ENCODE measurements around the gene RFNG. TPM values are rescaled to one million over a fixed set of nuclear protein-coding genes. Genes with fewer than 3 reads are reported as not detected.

Gene RFNG
- total RNA-seq, 6 experiments from 2014 or later: 29.9 to 53.3 (median 43.7) TPM

GRCh38 chr17:82037092-82037888, 14.3 kb downstream of the RFNG start, which contains the start of gene DCXR:
TSS of gene DCXR (minus strand) at chr17:82037697. CDS start at chr17:82037682, 15 bp downstream.
- DNase-seq (peak; percentile 98 to 99 (median 99)), ATAC-seq (peak; percentile 78 to 88 (median 81))
- Histone ChIP-seq H3K9me3 (no peaks in the 10 kb centered on the region), H3K27ac (peak within 1 kb of the TSS; percentile 84 to 89 (median 89)), H3K4me3 (peak within 1 kb of the TSS; percentile 68 to 97 (median 81)), H3K4me1 (peaks cover 0 to 48% (median 16%) of the 10 kb centered on the region in 4 donors), H3K27me3 (no peaks in the 10 kb centered on the region), H3K36me3 (peaks cover 0 to 16% (median 0%) of the 10 kb centered on the region in 4 donors)
- WGBS (ENCODE audit: insufficient coverage, low coverage, low lambda C conversion rate, missing lambda C conversion rate): under 1% methylated on average over 38 of the region's 92 CpGs
- intact Hi-C loops (cut with DNase I): loop anchor here (10.0 kb wide), 2 partner anchors 48 to 58 kb away; partner anchors contain the start of gene FASN (in 1 of the 2)
- peak; percentile 66 to 92 (median 79) for TF ChIP-seq CTCF (IDR thresholded peaks at IDR 0.05)
- peak; percentile 99 for TF ChIP-seq POLR2A (IDR thresholded peaks at IDR 0.05)

GRCh38 chr17:82036634-82037091, 14.9 kb downstream of the RFNG start:
- no CpG with 5 or more reads among the region's 23 CpGs for WGBS (ENCODE audit: insufficient coverage, low coverage, low lambda C conversion rate, missing lambda C conversion rate)
- Histone ChIP-seq H3K4me3 (peak overlapping the region; percentile 68 to 97 (median 81)), H3K36me3 (peaks cover 0 to 16% (median 0%) of the 10 kb centered on the region in 4 donors), H3K27me3 (no peaks in the 10 kb centered on the region), H3K4me1 (peaks cover 0 to 52% (median 18%) of the 10 kb centered on the region in 4 donors), H3K27ac (peak overlapping the region; percentile 84 to 89 (median 89)), H3K9me3 (no peaks in the 10 kb centered on the region)
- ATAC-seq (no peak), DNase-seq (no peak)
- TF ChIP-seq POLR2A (IDR thresholded peaks at IDR 0.05) (no peak), CTCF (IDR thresholded peaks at IDR 0.05) (no peak)
- intact Hi-C loops (cut with DNase I): loop anchor here (10.0 kb wide), 2 partner anchors 48 to 58 kb away; partner anchors contain the start of gene FASN (in 1 of the 2)

GRCh38 chr17:82035956-82036633, 15.5 kb downstream of the RFNG start:
- WGBS (ENCODE audit: insufficient coverage, low coverage, low lambda C conversion rate, missing lambda C conversion rate): 42% methylated on average over 6 of the region's 20 CpGs
- Histone ChIP-seq H3K9me3 (no peaks in the 10 kb centered on the region), H3K27me3 (no peaks in the 10 kb centered on the region), H3K27ac (peak overlapping the region in 1 of 3 donors; percentile 89), H3K4me1 (peaks cover 0 to 50% (median 15%) of the 10 kb centered on the region in 4 donors), H3K36me3 (peaks cover 0 to 16% (median 0%) of the 10 kb centered on the region in 4 donors), H3K4me3 (peak overlapping the region; percentile 68 to 97 (median 81))
- DNase-seq: peak in 1 of 3 donors; percentile 67
- peak in 1 of 4 donors; percentile 3 for ATAC-seq
- no peak for TF ChIP-seq CTCF (IDR thresholded peaks at IDR 0.05)
- no peak for TF ChIP-seq POLR2A (IDR thresholded peaks at IDR 0.05)
- intact Hi-C loops (cut with DNase I): loop anchor here (10.0 kb wide), 2 partner anchors 49 to 59 kb away; partner anchors contain the start of gene FASN (in 1 of the 2)

GRCh38 chr17:82035488-82035887, 16.1 kb downstream of the RFNG start:
- Histone ChIP-seq H3K4me3 (peak overlapping the region in 1 of 3 donors; percentile 81), H3K36me3 (peaks cover 0 to 16% (median 0%) of the 10 kb centered on the region in 4 donors), H3K4me1 (peaks cover 0 to 44% (median 15%) of the 10 kb centered on the region in 4 donors), H3K9me3 (no peaks in the 10 kb centered on the region), H3K27me3 (no peaks in the 10 kb centered on the region), H3K27ac (peak overlapping the region in 1 of 3 donors; percentile 89)
- TF ChIP-seq CTCF (IDR thresholded peaks at IDR 0.05) (no peak), POLR2A (IDR thresholded peaks at IDR 0.05) (no peak)
- ATAC-seq (no peak), DNase-seq (no peak)
- intact Hi-C loops (cut with DNase I): loop anchor here (10.0 kb wide), 2 partner anchors 49 to 59 kb away; partner anchors contain the start of gene FASN (in 1 of the 2)
- WGBS (ENCODE audit: insufficient coverage, low coverage, low lambda C conversion rate, missing lambda C conversion rate): 37% methylated on average over 7 of the region's 8 CpGs

Data from right lobe of liver (tissue), 6 donors.